GM21515 (cell line): ENCODE measurements around the gene AKAP7.
"Not testable (repeated sequence)": the region's sequence is repeated elsewhere in the genome, so short reads cannot be mapped to it uniquely, and the experiment has no call there.

Source experiments
- ATAC-seq: cut with Tn5 transposase; IDR thresholded peaks from one replicate; pipeline ENCODE4 v1.9.1; 2021; ENCODE audit not compliant: unreplicated experiment

AKAP7 gene

GRCh38 chr6:131135244-131136020, at the start of gene AKAP7:
TSS of gene AKAP7 (plus strand) at chr6:131135467. CDS start at chr6:131135764, 297 bp downstream.
- ATAC-seq: peak; percentile 75

DNA sequence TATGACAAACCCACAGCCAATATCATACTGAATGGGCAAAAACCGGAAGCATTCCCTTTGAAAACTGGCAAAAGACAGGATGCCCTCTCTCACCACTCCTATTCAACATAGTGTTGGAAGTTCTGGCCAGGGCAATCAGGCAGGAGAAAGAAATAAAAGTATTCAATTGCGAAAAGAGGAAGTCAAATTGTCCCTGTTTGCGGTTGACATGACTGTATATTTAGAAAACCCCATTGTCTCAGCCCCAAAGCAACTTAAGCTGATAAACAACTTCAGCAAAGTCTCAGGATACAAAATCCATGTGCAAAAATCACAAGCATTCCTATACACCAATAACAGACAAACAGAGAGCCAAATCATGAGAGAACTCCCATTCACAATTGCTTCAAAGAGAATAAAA, 44.9 kb upstream of the AKAP7 start:
- not testable (repeated sequence) for ATAC-seq

- not testable (repeated sequence) for ATAC-seq
These were observed 43.3 kb upstream of the AKAP7 start for GRCh38 chr6:131091944-131092343.

GRCh38 chr6:131093334-131093733, 41.9 kb upstream of the AKAP7 start:
- ATAC-seq: no peak

DNA sequence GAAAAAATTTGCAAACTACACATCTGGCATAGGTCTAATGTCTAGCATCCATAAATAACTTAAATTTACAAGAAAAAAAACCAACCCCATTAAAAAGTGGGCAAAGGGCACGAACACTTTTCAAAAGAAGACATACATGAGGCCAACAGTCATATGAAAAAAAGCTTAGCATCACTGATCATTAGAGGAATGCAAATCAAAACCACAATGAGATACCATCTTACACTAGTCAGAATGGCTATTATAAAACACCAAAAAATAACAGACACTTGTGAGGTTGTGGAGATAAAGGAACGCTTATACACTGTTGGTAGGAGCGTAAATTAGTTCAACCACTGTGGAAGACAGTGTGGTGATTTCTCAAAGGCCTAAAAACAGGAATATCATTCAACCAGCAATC, 38.5 kb upstream of the AKAP7 start:
- no peak for ATAC-seq

- ATAC-seq: no peak
These were observed 33.2 kb upstream of the AKAP7 start for GRCh38 chr6:131101911-131102680.

- no peak for ATAC-seq
These were observed 32.0 kb upstream of the AKAP7 start for GRCh38 chr6:131103296-131103695.

DNA sequence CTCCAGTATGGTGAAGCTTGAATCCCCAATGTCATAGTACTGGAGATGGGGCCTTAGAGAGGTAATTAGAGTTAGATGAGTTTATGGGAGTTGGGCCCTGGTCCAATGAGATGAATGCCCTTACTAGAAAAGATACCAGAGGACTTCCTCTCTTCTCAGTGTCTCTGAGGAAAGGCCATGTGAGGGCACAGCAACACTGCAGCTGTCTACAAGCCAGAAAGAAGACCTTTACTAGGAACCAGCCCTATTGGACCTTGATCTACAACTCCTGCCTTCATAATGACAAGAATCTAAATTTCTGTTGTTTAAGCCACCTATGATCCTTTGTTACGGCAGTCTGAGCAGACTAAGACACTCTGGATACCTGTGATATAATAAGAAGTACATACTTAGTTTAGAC, 31.4 kb upstream of the AKAP7 start:
- no peak for ATAC-seq

GRCh38 chr6:131107151-131107550, 28.1 kb upstream of the AKAP7 start:
- no peak for ATAC-seq

- no peak for ATAC-seq
These were observed 23.0 kb upstream of the AKAP7 start for GRCh38 chr6:131112249-131112648.

DNA sequence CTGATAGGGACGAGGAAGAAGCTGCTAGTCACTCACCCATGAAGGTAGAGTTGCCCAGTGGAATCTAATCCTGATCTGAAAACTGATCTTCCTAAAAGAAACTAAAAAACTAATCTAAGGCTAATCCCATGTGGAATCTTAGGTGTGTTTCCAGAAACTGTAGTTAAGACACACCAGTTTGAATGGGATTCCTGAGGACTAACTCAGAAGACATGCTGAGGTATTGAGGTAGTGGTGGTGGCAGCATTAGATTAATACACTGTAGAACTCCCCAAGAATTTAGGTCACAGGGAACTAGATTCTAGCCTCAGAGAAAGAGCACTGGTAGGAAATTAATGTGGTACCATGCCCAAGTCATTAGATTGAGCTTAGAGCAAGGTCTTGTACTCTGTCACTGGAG, 19.6 kb upstream of the AKAP7 start:
- ATAC-seq: no peak

GRCh38 chr6:131116321-131116720, 18.9 kb upstream of the AKAP7 start:
- no peak for ATAC-seq

GRCh38 chr6:131116755-131117360, 18.4 kb upstream of the AKAP7 start:
- no peak for ATAC-seq

DNA sequence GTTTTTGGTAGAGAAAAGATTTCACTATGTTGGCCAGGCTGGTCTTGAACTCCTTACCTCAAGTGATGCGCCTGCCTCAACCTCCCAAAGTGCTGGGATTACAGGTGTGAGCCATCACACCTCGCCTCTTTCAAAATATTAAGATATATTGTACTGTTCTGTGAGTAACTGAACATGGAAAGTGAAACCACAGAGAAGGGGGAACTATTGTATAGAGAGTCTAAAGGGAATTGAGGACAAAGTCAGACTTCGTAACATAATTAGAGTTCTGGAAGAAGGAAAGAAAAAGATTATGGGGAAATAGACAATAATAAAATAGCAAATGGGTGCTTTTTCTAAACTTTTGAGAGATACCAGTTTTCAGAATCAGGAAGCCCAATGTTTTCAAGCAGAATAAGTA, 17.4 kb upstream of the AKAP7 start:
- ATAC-seq: no peak

- ATAC-seq: no peak
These were observed 13.3 kb upstream of the AKAP7 start for GRCh38 chr6:131122007-131122406.

DNA sequence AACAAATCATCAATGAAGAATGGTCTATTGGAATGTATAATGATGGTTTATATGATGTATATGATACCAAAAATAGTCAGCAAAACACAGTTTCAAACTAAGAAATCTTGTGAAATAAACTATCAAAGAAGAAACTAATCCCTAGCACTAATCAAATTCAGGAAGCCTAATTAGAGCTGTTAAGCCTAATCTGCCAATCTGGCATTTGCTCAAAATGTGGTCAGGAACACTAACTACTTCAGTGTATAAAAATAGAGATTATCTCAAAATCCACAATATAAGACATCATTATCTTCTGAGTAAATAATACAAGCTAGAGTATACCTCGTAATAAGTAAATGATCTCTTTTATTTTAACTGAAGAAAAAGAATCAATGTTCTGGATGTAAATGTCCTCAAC, 12.8 kb upstream of the AKAP7 start:
- ATAC-seq: no peak

DNA sequence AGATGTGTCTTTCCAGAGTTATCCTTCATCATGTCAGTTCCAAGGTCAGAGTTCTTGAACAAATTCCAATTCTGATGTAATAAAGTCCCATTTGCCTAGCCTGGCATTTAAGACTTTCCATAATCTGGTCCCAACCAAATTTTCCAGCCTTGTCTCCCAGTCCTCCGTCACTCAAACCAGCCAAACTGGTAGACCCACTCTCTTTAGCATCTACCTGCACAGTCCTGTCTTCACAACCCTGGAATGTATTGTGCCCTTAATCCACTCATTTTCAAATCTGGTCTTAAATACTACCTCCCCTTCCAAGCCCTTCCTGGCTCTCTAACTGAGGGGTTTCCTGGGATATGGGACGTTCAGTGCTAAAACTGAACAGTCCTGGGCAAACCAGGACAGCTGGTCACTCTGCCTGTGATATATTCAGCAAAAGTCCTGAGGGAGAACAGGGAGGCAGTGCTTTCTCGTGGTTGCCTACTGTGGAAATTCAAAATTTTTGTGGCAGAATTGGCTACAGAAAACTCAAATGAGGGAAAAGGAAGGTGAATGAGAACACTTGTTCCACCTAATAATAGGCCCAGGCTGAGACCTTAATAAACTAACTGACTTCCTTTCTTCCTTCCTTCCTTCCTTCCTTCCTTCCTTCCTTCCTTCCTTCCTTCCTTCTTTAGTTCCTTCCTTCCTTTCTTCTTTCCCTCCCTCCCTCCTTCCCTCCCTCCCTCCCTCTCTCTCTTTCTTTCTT, 10.8 kb upstream of the AKAP7 start:
- ATAC-seq: no peak

DNA sequence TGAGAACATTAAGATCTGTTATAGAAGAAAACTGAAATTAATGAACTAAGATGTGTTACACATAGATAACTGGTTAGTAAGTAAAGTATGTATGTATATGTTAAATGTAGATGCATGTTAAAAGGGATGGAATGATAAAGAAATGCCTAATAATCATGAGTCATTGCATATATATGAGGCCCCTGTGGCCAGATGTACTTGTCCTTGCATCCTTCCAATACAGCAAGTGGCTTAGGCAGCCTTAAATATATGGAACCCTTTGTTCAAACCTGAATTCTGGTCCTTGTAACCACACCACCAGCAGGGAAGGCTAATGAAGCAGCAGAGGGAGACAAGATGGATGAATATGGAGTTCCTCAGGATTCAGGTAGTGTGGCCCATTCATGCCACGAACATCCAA, 9.8 kb upstream of the AKAP7 start:
- ATAC-seq: no peak

GRCh38 chr6:131129689-131130553, 5.3 kb upstream of the AKAP7 start:
- no peak for ATAC-seq

DNA sequence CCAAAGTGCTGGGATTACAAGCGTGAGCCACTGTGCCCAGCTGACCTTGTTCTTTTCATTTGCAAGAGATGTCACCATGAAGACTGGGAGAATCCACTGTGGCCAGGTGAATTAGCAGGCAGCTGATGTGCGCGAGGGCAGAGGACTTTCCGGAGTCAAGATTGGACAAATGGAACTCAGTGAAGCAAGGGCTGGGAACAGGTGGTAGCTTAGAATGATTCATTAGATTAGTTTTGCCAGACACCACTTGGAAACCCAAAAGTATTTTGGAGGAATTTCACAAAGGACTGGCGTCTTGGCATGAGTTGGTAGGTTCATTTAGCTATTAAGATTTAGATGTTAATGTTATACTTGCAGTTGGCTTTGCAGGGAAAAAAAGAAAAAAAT, 4.7 kb upstream of the AKAP7 start:
- no peak for ATAC-seq
